Endothelial cell of umbilical vein (primary cell): ENCODE measurements around the gene PIGQ. TPM values are rescaled to one million over a fixed set of nuclear protein-coding genes. Genes with fewer than 3 reads are reported as not detected.
A peak's percentile ranks its signal among the peaks of the same experiment; 100 is the strongest.

Experiments
- BruUV-seq: library from RNA; stranded (reverse); fragments of 400-500 nt; replicated peaks from 2 replicates; lab custom pipeline; 2021; lab: Mats Ljungman, UMichigan
- CTCF ChIA-PET: fragments of 300-600, 350-600 bp; sonication (Branson Sonifier 250); formaldehyde crosslinking; loops from one replicate; lab custom pipeline; 2021; ENCODE audit warnings: antibody characterized with exemption, inconsistent platforms; lab: Charles Lee
- POLR2A ChIA-PET: fragments of 300-600, 350-600 bp; sonication (Branson Sonifier 250); formaldehyde crosslinking; loops from one replicate; lab custom pipeline; 2021; ENCODE audit warnings: antibody characterized with exemption, inconsistent platforms; lab: Charles Lee
- DNase-seq: peaks from one replicate; pipeline ENCODE4 v3.0.0-alpha.2; 2011; ENCODE audit warnings: low read depth, low spot score
- FAIRE-seq: peaks from 2 replicates; lab custom pipeline; 2011; peaks lifted over from hg19 to GRCh38; lab: Jason Lieb, UNC
- H2AFZ ChIP-seq: 2 replicates; pipeline ENCODE4 v1.6.0; 2012; ENCODE audit warnings: low read depth, low read length, control low read depth, inconsistent platforms
- H3K27ac ChIP-seq: 2 replicates; pipeline ENCODE4 v1.5.1; 2011; ENCODE audit warnings: low read depth, mild to moderate bottlenecking, control low read depth, low read length, moderate library complexity; ENCODE audit not compliant: insufficient read depth
- H3K27me3 ChIP-seq, 2 experiments: 2 replicates each; pipeline versions ENCODE4 v1.6.0 to v1.6.1; 2011; ENCODE audit warnings: low read length in 2 of 2, mixed read lengths in 1 of 2; ENCODE audit not compliant: control insufficient read depth in 2 of 2, insufficient read depth in 2 of 2
- H3K36me3 ChIP-seq, 2 experiments: 2 replicates in 1 of 2; 3 replicates in 1 of 2; pipeline ENCODE4 v1.5.1; 2011; ENCODE audit warnings: low read length in 2 of 2, mild to moderate bottlenecking in 1 of 2, moderate library complexity in 1 of 2; ENCODE audit not compliant: control insufficient read depth in 2 of 2, insufficient read depth in 2 of 2; ENCODE audit errors: extremely low read depth in 1 of 2
- H3K4me1 ChIP-seq: 3 replicates; pipeline ENCODE4 v1.5.1; 2011; ENCODE audit warnings: mild to moderate bottlenecking, low read length; ENCODE audit not compliant: control insufficient read depth, insufficient read depth; ENCODE audit errors: extremely low read depth
- H3K4me2 ChIP-seq: 2 replicates; pipeline ENCODE4 v1.6.1; 2011; ENCODE audit warnings: low read length, control low read depth, mixed read lengths; ENCODE audit not compliant: insufficient read depth
- H3K4me3 ChIP-seq, 3 experiments: fragments of 200-600 bp in 1 of 3; sonication (generic), shearing (Covaris generic) in 1 of 3; replicated peaks in 1 of 3; 2 replicates each; pipeline ENCODE4 v1.5.1; 2011 to 2016; ENCODE audit warnings: control low read depth in 3 of 3, low read length in 3 of 3, mild to moderate bottlenecking in 2 of 3, inconsistent platforms in 1 of 3, low read depth in 1 of 3, moderate library complexity in 1 of 3; ENCODE audit not compliant: insufficient read depth in 1 of 3
- H3K79me2 ChIP-seq: 2 replicates; pipeline ENCODE4 v1.6.0; 2012; ENCODE audit warnings: low read length, inconsistent platforms; ENCODE audit not compliant: control insufficient read depth, insufficient read depth
- H3K9ac ChIP-seq: replicated peaks from 2 replicates; pipeline ENCODE3; 2011; ENCODE audit warnings: low read length, control low read depth; ENCODE audit not compliant: insufficient read depth; ENCODE audit errors: extremely low read depth
- H3K9me1 ChIP-seq: replicated peaks from 3 replicates; pipeline ENCODE4 v1.6.0; 2011; ENCODE audit warnings: mild to moderate bottlenecking, low read length; ENCODE audit not compliant: control insufficient read depth, insufficient read depth; ENCODE audit errors: extremely low read depth
- H3K9me3 ChIP-seq: replicated peaks from 2 replicates; pipeline ENCODE4 v1.5.1; 2012; ENCODE audit warnings: low read length, inconsistent platforms; ENCODE audit not compliant: control insufficient read depth, insufficient read depth
- H4K20me1 ChIP-seq: replicated peaks from 2 replicates; pipeline ENCODE3; 2011; ENCODE audit warnings: mild to moderate bottlenecking, low read length; ENCODE audit not compliant: control insufficient read depth, insufficient read depth; ENCODE audit errors: extremely low read depth
- CTCF ChIP-seq, 2 donors: IDR thresholded peaks; 1 replicate in 1 of 2; 2 replicates in 1 of 2; pipeline ENCODE4 v1.5.1; 2011; ENCODE audit warnings: low read length in 2 of 2, mild to moderate bottlenecking in 2 of 2, moderate library complexity in 2 of 2, control low read depth in 1 of 2, inconsistent platforms in 1 of 2, low read depth in 1 of 2; ENCODE audit not compliant: insufficient read depth in 1 of 2; ENCODE audit errors: extremely low read depth in 1 of 2
- EZH2 ChIP-seq: IDR thresholded peaks from 2 replicates; pipeline ENCODE4 v1.6.1; 2012; ENCODE audit warnings: borderline replicate concordance, low read depth, mild to moderate bottlenecking, moderate library complexity, low read length, inconsistent platforms; ENCODE audit not compliant: severe bottlenecking
- FOS ChIP-seq: IDR thresholded peaks from 2 replicates; pipeline ENCODE4 v1.6.1; 2011; ENCODE audit warnings: mild to moderate bottlenecking, low read length, moderate library complexity, borderline replicate concordance; ENCODE audit not compliant: insufficient read depth
- GATA2 ChIP-seq: IDR thresholded peaks from 2 replicates; pipeline ENCODE4 v1.7.0; 2011; ENCODE audit warnings: low read depth, mild to moderate bottlenecking, moderate library complexity, mixed read lengths, low read length; ENCODE audit not compliant: insufficient read length, insufficient read depth
- JUN ChIP-seq: IDR thresholded peaks from 2 replicates; pipeline ENCODE4 v1.6.1; 2011; ENCODE audit warnings: borderline replicate concordance, low read depth; ENCODE audit not compliant: insufficient read length, insufficient read depth
- MAX ChIP-seq: IDR thresholded peaks from 2 replicates; pipeline ENCODE4 v1.6.1; 2011; ENCODE audit not compliant: insufficient read depth, insufficient read length
- MYC ChIP-seq: IDR thresholded peaks from one replicate; pipeline ENCODE4 v1.6.1; 2011; ENCODE audit warnings: mild to moderate bottlenecking, low read depth, low read length
- POLR2A ChIP-seq: IDR thresholded peaks from 2 replicates; pipeline ENCODE4 v1.6.1; 2012; ENCODE audit warnings: low read depth, mild to moderate bottlenecking, control low read depth, low read length
- POLR2AphosphoS5 ChIP-seq: IDR thresholded peaks from 2 replicates; pipeline ENCODE4 v1.6.1; 2012; ENCODE audit warnings: low read depth, mild to moderate bottlenecking, control low read depth, low read length, moderate library complexity; ENCODE audit not compliant: insufficient read depth
- dilution Hi-C: fragments of 300-500 bp; cut with MboI; formaldehyde crosslinking; loops from one replicate; pipeline ENCODE4 v1.15.0; 2019; ENCODE audit warnings: low sequenced_read_pairs; ENCODE audit not compliant: extremely low pct_ligation_motif_present
- intact Hi-C: fragments of 100-400 bp; cut with micrococcal nuclease; formaldehyde crosslinking; loops from one replicate; pipeline ENCODE4 v1.10.0; 2022
- polyA plus RNA-seq, 4 experiments: library from polyadenylated mRNA; depleted of rRNA in 3 of 4; stranded (reverse) in 3 of 4; unstranded in 1 of 4; fragments of >200 nt; gene quantifications; 2 replicates each; pipeline versions ENCODE4 v1.2.1 to v1.2.3, GENCODE V29; 2011 to 2012; ENCODE audit warnings: missing spikeins in 1 of 4
- total RNA-seq: library from RNA; stranded (reverse); gene quantifications from 2 replicates; pipeline ENCODE4 v1.2.3, GENCODE V29; 2021

PIGQ gene
- total and polyA plus RNA-seq, 2 donors (not counting 3 experiments of a cell fraction or from before 2014, with no cell fraction given) = 66.9 to 67.7 TPM

GRCh38 chr16:567373-568256, 2.2 kb upstream of the PIGQ start:
- H3K27me3 ChIP-seq = no peaks in the 10 kb centered on the region
- H2AFZ ChIP-seq = peak overlapping the region; percentile 62
- H3K27ac ChIP-seq = no peak overlapping the region
- ChIA-PET CTCF (interaction anchor here (0.9 to 1.9 kb wide), 3 partner anchors 9 to 40 kb away, joined by 3 to 9 read pairs (median 3); partner anchors contain the start of gene CAPN15), POLR2A (no interaction called here)
- H3K36me3 ChIP-seq = no peaks in the 10 kb centered on the region
- peaks cover 13% of the 10 kb centered on the region for H3K79me2 ChIP-seq
- DNase-seq = no peak
- no peak overlapping the region for H3K9ac ChIP-seq
- no peak for FAIRE-seq
- intact Hi-C loops (loop anchor here (5.0 kb wide), 1 partner anchor 40 kb away; the partner anchor contains the start of gene CAPN15), dilution Hi-C loops (no loop called here)
- H4K20me1 ChIP-seq = no peaks in the 10 kb centered on the region
- TF ChIP-seq MAX (no peak), MYC (no peak), CTCF (IDR thresholded peaks at IDR 0.05; ENCODE audit: extremely low read depth in 1 of 2, insufficient read depth in 1 of 2, low read depth in 1 of 2, low read length in 2 of 2) (no peak), GATA2 (no peak), JUN (no peak), EZH2 (no peak), FOS (no peak), POLR2A (no peak), POLR2AphosphoS5 (no peak)
- H3K9me1 ChIP-seq = no peaks in the 10 kb centered on the region
- no peaks in the 10 kb centered on the region for H3K9me3 ChIP-seq
- H3K4me2 ChIP-seq = no peak overlapping the region
- peaks cover 24% of the 10 kb centered on the region for H3K4me1 ChIP-seq
- no TSS peak for BruUV-seq
- H3K4me3 ChIP-seq = no peak overlapping the region
